Keratinocyte (primary cell): ENCODE measurements around the gene SMYD4. TPM values are rescaled to one million over a fixed set of nuclear protein-coding genes. Genes with fewer than 3 reads are reported as not detected.

Source experiments
- DNase-seq: peaks from one replicate; pipeline ENCODE4 v3.0.0-alpha.2; 2011; ENCODE audit warnings: low read depth, missing footprints, low spot score
- FAIRE-seq: peaks from 2 replicates; lab custom pipeline; 2011; peaks lifted over from hg19 to GRCh38; lab: Jason Lieb, UNC
- H2AFZ ChIP-seq: 2 replicates; pipeline ENCODE4 v1.6.0; 2012; ENCODE audit warnings: low read length, control low read depth, inconsistent platforms; ENCODE audit not compliant: control insufficient read depth
- H3K27ac ChIP-seq: 2 replicates; pipeline ENCODE4 v1.5.1; 2011; ENCODE audit warnings: low read length; ENCODE audit not compliant: control insufficient read depth, insufficient read depth
- H3K27me3 ChIP-seq: 3 replicates; pipeline ENCODE4 v1.6.0; 2011; ENCODE audit warnings: low read length; ENCODE audit not compliant: control insufficient read depth, insufficient read depth; ENCODE audit errors: extremely low read depth
- H3K36me3 ChIP-seq, 2 experiments: 2 replicates in 1 of 2; 3 replicates in 1 of 2; pipeline ENCODE4 v1.5.1; 2011; ENCODE audit warnings: low read length in 2 of 2, mild to moderate bottlenecking in 1 of 2; ENCODE audit not compliant: control insufficient read depth in 2 of 2, insufficient read depth in 2 of 2; ENCODE audit errors: extremely low read depth in 1 of 2
- H3K4me1 ChIP-seq: 3 replicates; pipeline ENCODE4 v1.5.1; 2011; ENCODE audit warnings: low read length; ENCODE audit not compliant: control insufficient read depth, insufficient read depth; ENCODE audit errors: extremely low read depth
- H3K4me2 ChIP-seq: 3 replicates; pipeline ENCODE4 v1.6.0; 2011; ENCODE audit warnings: low read depth, low read length; ENCODE audit not compliant: control insufficient read depth, insufficient read depth; ENCODE audit errors: extremely low read depth
- H3K4me3 ChIP-seq, 3 experiments: fragments of 200-600 bp in 1 of 3; sonication (generic) in 1 of 3; 2 replicates in 2 of 3; 3 replicates in 1 of 3; pipeline ENCODE4 v1.5.1; 2011 to 2016; ENCODE audit warnings: low read length in 3 of 3, mild to moderate bottlenecking in 3 of 3, control low read depth in 2 of 3, inconsistent platforms in 1 of 3, low read depth in 1 of 3, mixed read lengths in 1 of 3, mixed run types in 1 of 3, moderate library complexity in 1 of 3; ENCODE audit not compliant: control insufficient read depth in 2 of 3, insufficient read depth in 2 of 3; ENCODE audit errors: extremely low read depth in 1 of 3
- H3K79me2 ChIP-seq: 2 replicates; pipeline ENCODE4 v1.6.0; 2012; ENCODE audit warnings: low read length; ENCODE audit not compliant: control insufficient read depth, insufficient read depth
- H3K9ac ChIP-seq: 3 replicates; pipeline ENCODE4 v1.6.0; 2011; ENCODE audit warnings: low read length; ENCODE audit not compliant: control insufficient read depth, insufficient read depth; ENCODE audit errors: extremely low read depth
- H3K9me1 ChIP-seq: 3 replicates; pipeline ENCODE4 v1.6.0; 2011; ENCODE audit warnings: low read length; ENCODE audit not compliant: control insufficient read depth, insufficient read depth; ENCODE audit errors: extremely low read depth
- H3K9me3 ChIP-seq: 2 replicates; pipeline ENCODE4 v1.5.1; 2012; ENCODE audit warnings: low read depth, low read length; ENCODE audit not compliant: control insufficient read depth
- H4K20me1 ChIP-seq: 3 replicates; pipeline ENCODE4 v1.6.0; 2011; ENCODE audit warnings: low read length; ENCODE audit not compliant: control insufficient read depth, insufficient read depth; ENCODE audit errors: extremely low read depth
- EZH2 ChIP-seq: IDR thresholded peaks from one replicate; pipeline ENCODE4 v1.6.1; 2012; ENCODE audit warnings: inconsistent platforms, mild to moderate bottlenecking, low read length, moderate library complexity
- dilution Hi-C: fragments of 300-500 bp; cut with MboI; formaldehyde crosslinking; loops from one replicate; pipeline ENCODE4 v1.7.0; 2020; ENCODE audit warnings: low sequenced_read_pairs; ENCODE audit not compliant: extremely low pct_ligation_motif_present
- polyA plus RNA-seq, 5 experiments: library from polyadenylated mRNA; depleted of rRNA in 3 of 5; stranded (reverse) in 3 of 5; stranded (forward) in 1 of 5; unstranded in 1 of 5; fragments of >200 nt; gene quantifications; 1 replicate in 1 of 5; 2 replicates in 3 of 5; 3 replicates in 1 of 5; pipeline versions ENCODE4 v1.2.1 to v1.2.3, GENCODE V29; 2011 to 2012; ENCODE audit warnings: missing spikeins in 2 of 5, low read depth in 1 of 5, low replicate concordance in 1 of 5
- TF ChIP-seq, protein P1 (sequence below), 3 experiments: IDR thresholded peaks in 1 of 3; conservative IDR thresholded peaks in 1 of 3; optimal IDR thresholded peaks in 1 of 3; 2 replicates in 2 of 3; 3 replicates in 1 of 3; pipeline versions ENCODE3 to v1.5.1; 2011; ENCODE audit warnings: low read length in 3 of 3, mild to moderate bottlenecking in 3 of 3, moderate library complexity in 2 of 3, control low read depth in 1 of 3, inconsistent platforms in 1 of 3; ENCODE audit not compliant: insufficient read depth in 2 of 3; ENCODE audit errors: extremely low read depth in 1 of 3

Gene SMYD4
- polyA plus RNA-seq, 1 donor (not counting 4 experiments of a cell fraction or from before 2014, with no cell fraction given): 6.3 TPM

DNA sequence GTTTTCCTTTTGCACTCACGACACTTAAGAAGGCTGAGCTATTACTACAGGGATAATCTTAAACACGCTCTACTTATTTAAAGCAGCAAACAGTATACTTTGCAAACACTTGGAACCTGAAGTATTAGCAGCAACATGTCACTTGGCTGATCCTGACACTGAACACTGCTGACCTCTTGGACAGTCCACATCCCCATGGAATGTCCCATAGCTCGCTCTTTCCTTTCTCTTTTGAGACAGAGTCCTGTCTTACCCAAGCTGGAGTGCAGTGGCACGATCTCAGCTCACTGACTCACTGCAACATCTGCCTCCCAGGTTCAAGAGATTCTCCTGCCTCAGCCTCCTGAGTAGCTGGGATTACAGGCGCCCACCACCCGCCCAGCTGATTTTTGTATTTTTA lies 26.4 kb downstream of the SMYD4 start:
- Histone ChIP-seq H3K79me2 (no peaks in the 10 kb centered on the region), H3K27ac (no peak overlapping the region), H3K9ac (no peak overlapping the region), H3K36me3 (peaks cover 4 to 12% of the 10 kb centered on the region in 2 experiments), H3K9me3 (no peaks in the 10 kb centered on the region), H3K4me3 (no peak overlapping the region), H2AFZ (no peak overlapping the region), H3K4me2 (no peak overlapping the region), H4K20me1 (no peaks in the 10 kb centered on the region), H3K9me1 (no peaks in the 10 kb centered on the region), H3K4me1 (no peaks in the 10 kb centered on the region), H3K27me3 (no peaks in the 10 kb centered on the region)
- TF ChIP-seq EZH2: no peak
- TF ChIP-seq, protein P1, sequence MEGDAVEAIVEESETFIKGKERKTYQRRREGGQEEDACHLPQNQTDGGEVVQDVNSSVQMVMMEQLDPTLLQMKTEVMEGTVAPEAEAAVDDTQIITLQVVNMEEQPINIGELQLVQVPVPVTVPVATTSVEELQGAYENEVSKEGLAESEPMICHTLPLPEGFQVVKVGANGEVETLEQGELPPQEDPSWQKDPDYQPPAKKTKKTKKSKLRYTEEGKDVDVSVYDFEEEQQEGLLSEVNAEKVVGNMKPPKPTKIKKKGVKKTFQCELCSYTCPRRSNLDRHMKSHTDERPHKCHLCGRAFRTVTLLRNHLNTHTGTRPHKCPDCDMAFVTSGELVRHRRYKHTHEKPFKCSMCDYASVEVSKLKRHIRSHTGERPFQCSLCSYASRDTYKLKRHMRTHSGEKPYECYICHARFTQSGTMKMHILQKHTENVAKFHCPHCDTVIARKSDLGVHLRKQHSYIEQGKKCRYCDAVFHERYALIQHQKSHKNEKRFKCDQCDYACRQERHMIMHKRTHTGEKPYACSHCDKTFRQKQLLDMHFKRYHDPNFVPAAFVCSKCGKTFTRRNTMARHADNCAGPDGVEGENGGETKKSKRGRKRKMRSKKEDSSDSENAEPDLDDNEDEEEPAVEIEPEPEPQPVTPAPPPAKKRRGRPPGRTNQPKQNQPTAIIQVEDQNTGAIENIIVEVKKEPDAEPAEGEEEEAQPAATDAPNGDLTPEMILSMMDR (optimal IDR thresholded peaks at IDR 0.05 in 1 of 3, IDR thresholded peaks at IDR 0.05 in 1 of 3, conservative IDR thresholded peaks at IDR 0.05 in 1 of 3; ENCODE audit: extremely low read depth in 1 of 3, insufficient read depth in 2 of 3, low read length in 3 of 3): no peak
- DNase-seq: no peak
- dilution Hi-C loops: no loop called here
- FAIRE-seq: no peak

DNA sequence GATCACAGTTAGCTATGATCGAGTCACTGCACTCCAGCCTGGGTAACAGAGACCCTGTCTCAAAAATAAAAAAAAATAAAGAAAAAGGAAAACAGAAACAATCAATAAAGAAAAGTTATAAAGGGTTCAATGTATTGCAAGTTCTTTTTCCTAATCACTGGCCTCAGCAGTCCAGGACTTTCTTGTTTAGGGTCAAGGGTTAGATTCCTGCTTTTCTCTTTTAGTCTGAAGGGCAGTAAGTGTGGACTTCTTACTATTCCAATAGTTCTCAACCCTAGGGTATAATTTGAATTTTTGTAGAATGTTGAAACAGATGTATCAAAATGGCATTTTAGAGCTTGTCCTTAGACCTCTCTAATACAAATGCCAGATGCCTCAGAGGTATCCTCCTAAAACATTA lies 27.3 kb downstream of the SMYD4 start:
- H3K27ac ChIP-seq: no peak overlapping the region
- no peak overlapping the region for H3K4me2 ChIP-seq
- dilution Hi-C loops: no loop called here
- no peak for DNase-seq
- no peak overlapping the region for H3K4me3 ChIP-seq
- H3K9me3 ChIP-seq: no peaks in the 10 kb centered on the region
- no peak overlapping the region for H3K9ac ChIP-seq
- no peaks in the 10 kb centered on the region for H3K27me3 ChIP-seq
- H3K36me3 ChIP-seq: peaks cover 5 to 12% of the 10 kb centered on the region in 2 experiments
- H3K79me2 ChIP-seq: no peaks in the 10 kb centered on the region
- no peak overlapping the region for H2AFZ ChIP-seq
- no peak for FAIRE-seq
- H3K9me1 ChIP-seq: no peaks in the 10 kb centered on the region
- no peaks in the 10 kb centered on the region for H4K20me1 ChIP-seq
- no peaks in the 10 kb centered on the region for H3K4me1 ChIP-seq
- TF ChIP-seq, protein P1 (optimal IDR thresholded peaks at IDR 0.05 in 1 of 3, IDR thresholded peaks at IDR 0.05 in 1 of 3, conservative IDR thresholded peaks at IDR 0.05 in 1 of 3; ENCODE audit: extremely low read depth in 1 of 3, insufficient read depth in 2 of 3, low read length in 3 of 3): no peak
- TF ChIP-seq EZH2: no peak
